ENCODE data around the gene ARHGAP32. TPM values are rescaled to one million over a fixed set of nuclear protein-coding genes. Genes with fewer than 3 reads are reported as not detected.

The ARHGAP32 gene
- polyA plus RNA-seq, 1 donor from 2014 or later = 12.0 TPM

GRCh38 chr11:129089279-129089678 lies 102.8 kb downstream of the ARHGAP32 start:
- Histone ChIP-seq H2AFZ (ENCODE audit: low read depth, low read length) (no peak overlapping the region), H3K9ac (ENCODE audit: low read length) (no peak overlapping the region), H3K9me2 (ENCODE audit: insufficient read depth, low read length) (no peaks in the 10 kb centered on the region), H3K79me2 (replicated peaks; ENCODE audit: insufficient read depth, low read length) (no peaks in the 10 kb centered on the region), H3K9me3 (ENCODE audit: low read length) (peaks cover 5% of the 10 kb centered on the region), H3K4me2 (ENCODE audit: low read length) (no peak overlapping the region), H3K4me3 (ENCODE audit: low read length) (no peak overlapping the region), H3F3A (ENCODE audit: insufficient read depth, low read length, poor library complexity, severe bottlenecking) (no peaks in the 10 kb centered on the region), H3K27ac (ENCODE audit: low read length) (no peak overlapping the region), H3K27me3 (ENCODE audit: insufficient read depth, low read depth, low read length) (no peaks in the 10 kb centered on the region), H4K20me1 (ENCODE audit: insufficient read depth) (no peaks in the 10 kb centered on the region), H3K36me3 (ENCODE audit: insufficient read depth, low read length) (peaks cover 7% of the 10 kb centered on the region)
- TF ChIP-seq CTCF (IDR thresholded peaks at IDR 0.05; ENCODE audit: poor library complexity, severe bottlenecking) (no peak), POLR2AphosphoS5 (IDR thresholded peaks at IDR 0.05) (no peak), MXI1 (conservative IDR thresholded peaks at IDR 0.05; ENCODE audit: poor library complexity, severe bottlenecking) (no peak), EP300 (conservative IDR thresholded peaks at IDR 0.05; ENCODE audit: poor library complexity, severe bottlenecking) (no peak), REST (IDR thresholded peaks at IDR 0.05; ENCODE audit: borderline replicate concordance) (no peak), TAF1 (IDR thresholded peaks at IDR 0.05; ENCODE audit: low read depth) (no peak), SMC3 (conservative IDR thresholded peaks at IDR 0.05; ENCODE audit: poor library complexity) (no peak), EZH2 (IDR thresholded peaks at IDR 0.05; ENCODE audit: borderline replicate concordance, insufficient read depth, low read length, poor library complexity, severe bottlenecking) (no peak), RAD21 (conservative IDR thresholded peaks at IDR 0.05) (no peak)

- Histone ChIP-seq H3F3A (ENCODE audit: insufficient read depth, low read length, poor library complexity, severe bottlenecking) (no peaks in the 10 kb centered on the region), H2AFZ (ENCODE audit: low read depth, low read length) (no peak overlapping the region), H4K20me1 (ENCODE audit: insufficient read depth) (no peaks in the 10 kb centered on the region), H3K9me3 (ENCODE audit: low read length) (peaks cover 10% of the 10 kb centered on the region), H3K9me2 (ENCODE audit: insufficient read depth, low read length) (no peaks in the 10 kb centered on the region), H3K27ac (ENCODE audit: low read length) (no peak overlapping the region), H3K27me3 (ENCODE audit: insufficient read depth, low read depth, low read length) (no peaks in the 10 kb centered on the region), H3K4me2 (ENCODE audit: low read length) (no peak overlapping the region), H3K36me3 (ENCODE audit: insufficient read depth, low read length) (no peaks in the 10 kb centered on the region), H3K4me3 (ENCODE audit: low read length) (no peak overlapping the region), H3K9ac (ENCODE audit: low read length) (no peak overlapping the region), H3K79me2 (replicated peaks; ENCODE audit: insufficient read depth, low read length) (no peaks in the 10 kb centered on the region)
- TF ChIP-seq SMC3 (conservative IDR thresholded peaks at IDR 0.05; ENCODE audit: poor library complexity) (no peak), RAD21 (conservative IDR thresholded peaks at IDR 0.05) (no peak), TAF1 (IDR thresholded peaks at IDR 0.05; ENCODE audit: low read depth) (no peak), CTCF (IDR thresholded peaks at IDR 0.05; ENCODE audit: poor library complexity, severe bottlenecking) (no peak), MXI1 (conservative IDR thresholded peaks at IDR 0.05; ENCODE audit: poor library complexity, severe bottlenecking) (no peak), POLR2AphosphoS5 (IDR thresholded peaks at IDR 0.05) (no peak), EZH2 (IDR thresholded peaks at IDR 0.05; ENCODE audit: borderline replicate concordance, insufficient read depth, low read length, poor library complexity, severe bottlenecking) (no peak), EP300 (conservative IDR thresholded peaks at IDR 0.05; ENCODE audit: poor library complexity, severe bottlenecking) (no peak), REST (IDR thresholded peaks at IDR 0.05; ENCODE audit: borderline replicate concordance) (no peak)
Observed at GRCh38 chr11:129086976-129087375, 105.1 kb downstream of the ARHGAP32 start.
